ENCODE results near the gene ZNF439. TPM values are rescaled to one million over a fixed set of nuclear protein-coding genes. Genes with fewer than 3 reads are reported as not detected.
A peak's percentile ranks its signal among the peaks of the same experiment; 100 is the strongest.
"Not testable (repeated sequence)": the region's sequence is repeated elsewhere in the genome, so short reads cannot be mapped to it uniquely, and the experiment has no call there.

Gene ZNF439
- total and polyA plus RNA-seq, 3 donors from 2014 or later: 5.9 to 20.1 (median 17.1) TPM

DNA sequence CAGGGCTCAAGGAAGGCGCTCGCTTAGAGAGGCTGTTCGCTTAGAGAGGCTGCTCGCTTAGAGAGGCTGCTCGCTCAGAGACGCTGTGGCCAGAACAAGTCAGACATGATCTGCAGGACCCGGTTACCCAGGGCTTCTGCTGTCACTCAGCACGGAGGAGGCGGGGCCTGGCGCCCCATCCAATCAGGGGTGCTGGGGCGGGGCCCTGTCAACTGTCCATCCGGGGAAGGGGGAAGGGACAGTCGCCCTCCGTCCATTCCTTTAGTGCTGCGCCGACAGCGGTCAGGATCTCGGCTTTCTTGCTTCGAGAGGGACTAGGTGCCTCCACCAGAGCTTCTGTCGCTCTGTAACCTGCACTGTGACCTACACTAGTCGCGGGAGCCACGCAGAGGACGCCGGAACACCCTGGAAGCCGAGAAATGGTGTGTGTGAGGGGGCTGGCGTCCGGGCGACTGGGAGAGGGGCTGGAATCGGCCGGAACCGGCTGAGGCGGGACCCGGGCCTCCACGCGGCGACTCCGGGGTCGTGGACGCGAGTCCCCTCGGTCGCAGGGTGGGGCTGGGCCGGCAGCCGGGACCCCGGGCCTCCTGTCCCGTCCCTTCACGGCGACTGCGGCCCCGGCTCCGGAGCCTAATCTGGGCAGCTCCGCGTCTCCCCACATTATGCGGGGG, 34.4 kb upstream of the ZNF439 start, which contains the start of gene ZNF440:
Gene ZNF440 (plus strand): TSS at position 245 of the 671 bp plus-strand sequence. CDS start 175 bp downstream, at position 420.
- H3K27me3 ChIP-seq: no peaks in the 10 kb centered on the region
- intact Hi-C loops (cut with DNase I; ENCODE audit: low total_unique reads): no loop called here
- no peaks in the 10 kb centered on the region for H3K4me1 ChIP-seq
- H3K9me3 ChIP-seq: no peaks in the 10 kb centered on the region
- peak within 1 kb of the TSS; percentile 96 to 98 for H3K4me3 ChIP-seq
- WGBS, 2 donors: 0% methylated on average over 9 to 51 of the region's 55 CpGs
- peak within 1 kb of the TSS; percentile 86 for H3K27ac ChIP-seq
- peak; percentile 98 for DNase-seq
- no peaks in the 10 kb centered on the region for H3K36me3 ChIP-seq (ENCODE audit: low read depth, missing control alignments)
- peak; percentile 63 for TF ChIP-seq POLR2A (IDR thresholded peaks at IDR 0.05)
- TF ChIP-seq, protein P1, sequence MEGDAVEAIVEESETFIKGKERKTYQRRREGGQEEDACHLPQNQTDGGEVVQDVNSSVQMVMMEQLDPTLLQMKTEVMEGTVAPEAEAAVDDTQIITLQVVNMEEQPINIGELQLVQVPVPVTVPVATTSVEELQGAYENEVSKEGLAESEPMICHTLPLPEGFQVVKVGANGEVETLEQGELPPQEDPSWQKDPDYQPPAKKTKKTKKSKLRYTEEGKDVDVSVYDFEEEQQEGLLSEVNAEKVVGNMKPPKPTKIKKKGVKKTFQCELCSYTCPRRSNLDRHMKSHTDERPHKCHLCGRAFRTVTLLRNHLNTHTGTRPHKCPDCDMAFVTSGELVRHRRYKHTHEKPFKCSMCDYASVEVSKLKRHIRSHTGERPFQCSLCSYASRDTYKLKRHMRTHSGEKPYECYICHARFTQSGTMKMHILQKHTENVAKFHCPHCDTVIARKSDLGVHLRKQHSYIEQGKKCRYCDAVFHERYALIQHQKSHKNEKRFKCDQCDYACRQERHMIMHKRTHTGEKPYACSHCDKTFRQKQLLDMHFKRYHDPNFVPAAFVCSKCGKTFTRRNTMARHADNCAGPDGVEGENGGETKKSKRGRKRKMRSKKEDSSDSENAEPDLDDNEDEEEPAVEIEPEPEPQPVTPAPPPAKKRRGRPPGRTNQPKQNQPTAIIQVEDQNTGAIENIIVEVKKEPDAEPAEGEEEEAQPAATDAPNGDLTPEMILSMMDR (IDR thresholded peaks at IDR 0.05): no peak

DNA sequence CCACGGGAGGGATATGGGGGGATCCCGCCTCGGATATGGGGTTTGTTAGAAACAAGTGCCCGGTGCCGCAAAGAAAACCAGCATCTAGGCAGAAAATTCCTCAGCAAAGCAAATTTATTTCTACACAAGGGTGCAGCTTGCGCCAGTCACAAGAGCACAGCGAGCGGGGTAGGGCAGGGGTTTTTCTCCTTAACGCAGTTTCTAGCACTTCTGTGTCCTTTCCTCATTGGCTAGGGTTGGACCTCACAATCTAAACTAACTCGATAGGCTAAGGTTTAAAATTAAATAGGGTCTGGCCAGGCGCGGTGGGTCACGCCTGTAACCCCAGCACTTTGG, 33.9 kb upstream of the ZNF439 start:
- WGBS, 2 donors: 9 to 20% methylated on average over 13 of the region's 13 CpGs
- no peaks in the 10 kb centered on the region for H3K27me3 ChIP-seq
- intact Hi-C loops (cut with DNase I; ENCODE audit: low total_unique reads): no loop called here
- DNase-seq: no peak
- H3K27ac ChIP-seq: peak overlapping the region; percentile 86
- H3K9me3 ChIP-seq: no peaks in the 10 kb centered on the region
- no peaks in the 10 kb centered on the region for H3K36me3 ChIP-seq (ENCODE audit: low read depth, missing control alignments)
- no peak for TF ChIP-seq POLR2A (IDR thresholded peaks at IDR 0.05)
- TF ChIP-seq, protein P1 (IDR thresholded peaks at IDR 0.05): no peak
- H3K4me3 ChIP-seq: peak overlapping the region; percentile 96 to 98
- no peaks in the 10 kb centered on the region for H3K4me1 ChIP-seq

DNA sequence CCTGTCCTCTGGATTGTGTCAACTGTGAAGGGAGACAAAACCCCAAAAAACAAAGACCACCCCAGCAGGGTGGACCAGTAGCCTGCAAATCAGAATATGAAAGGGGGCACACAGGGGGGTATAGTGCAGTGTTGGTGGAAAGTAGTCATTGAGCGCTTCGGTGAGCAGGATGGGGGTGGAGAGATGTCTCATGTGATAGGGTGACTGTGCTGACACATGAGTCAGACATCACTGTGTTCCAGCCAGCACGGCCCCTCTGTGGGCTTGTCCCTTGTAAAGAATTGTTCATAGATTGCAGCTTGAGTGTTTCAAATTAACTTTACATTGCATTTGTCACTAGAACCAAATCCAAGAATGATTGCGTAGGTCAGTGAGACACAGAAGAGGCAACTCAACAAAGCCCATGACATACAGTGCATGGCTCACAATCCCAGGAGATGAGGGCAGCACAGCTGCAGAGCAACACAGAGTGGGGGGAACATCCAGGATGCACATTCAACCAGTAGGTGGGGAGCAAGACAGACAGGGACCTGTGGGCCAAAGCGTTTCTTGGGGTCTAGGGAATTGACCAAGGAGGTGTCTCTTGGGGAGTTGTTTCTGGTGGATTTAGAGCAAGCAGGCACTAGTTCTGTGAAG, 26.9 kb upstream of the ZNF439 start:
- H3K36me3 ChIP-seq (ENCODE audit: low read depth, missing control alignments): no peaks in the 10 kb centered on the region
- WGBS, 2 donors: 84 to 91% methylated on average over 5 of the region's 5 CpGs
- TF ChIP-seq, protein P1 (IDR thresholded peaks at IDR 0.05): no peak
- no peak for DNase-seq
- H3K9me3 ChIP-seq: no peaks in the 10 kb centered on the region
- no peak overlapping the region for H3K4me3 ChIP-seq
- H3K27me3 ChIP-seq: no peaks in the 10 kb centered on the region
- no peak overlapping the region for H3K27ac ChIP-seq
- intact Hi-C loops (cut with DNase I; ENCODE audit: low total_unique reads): no loop called here
- H3K4me1 ChIP-seq: no peaks in the 10 kb centered on the region

DNA sequence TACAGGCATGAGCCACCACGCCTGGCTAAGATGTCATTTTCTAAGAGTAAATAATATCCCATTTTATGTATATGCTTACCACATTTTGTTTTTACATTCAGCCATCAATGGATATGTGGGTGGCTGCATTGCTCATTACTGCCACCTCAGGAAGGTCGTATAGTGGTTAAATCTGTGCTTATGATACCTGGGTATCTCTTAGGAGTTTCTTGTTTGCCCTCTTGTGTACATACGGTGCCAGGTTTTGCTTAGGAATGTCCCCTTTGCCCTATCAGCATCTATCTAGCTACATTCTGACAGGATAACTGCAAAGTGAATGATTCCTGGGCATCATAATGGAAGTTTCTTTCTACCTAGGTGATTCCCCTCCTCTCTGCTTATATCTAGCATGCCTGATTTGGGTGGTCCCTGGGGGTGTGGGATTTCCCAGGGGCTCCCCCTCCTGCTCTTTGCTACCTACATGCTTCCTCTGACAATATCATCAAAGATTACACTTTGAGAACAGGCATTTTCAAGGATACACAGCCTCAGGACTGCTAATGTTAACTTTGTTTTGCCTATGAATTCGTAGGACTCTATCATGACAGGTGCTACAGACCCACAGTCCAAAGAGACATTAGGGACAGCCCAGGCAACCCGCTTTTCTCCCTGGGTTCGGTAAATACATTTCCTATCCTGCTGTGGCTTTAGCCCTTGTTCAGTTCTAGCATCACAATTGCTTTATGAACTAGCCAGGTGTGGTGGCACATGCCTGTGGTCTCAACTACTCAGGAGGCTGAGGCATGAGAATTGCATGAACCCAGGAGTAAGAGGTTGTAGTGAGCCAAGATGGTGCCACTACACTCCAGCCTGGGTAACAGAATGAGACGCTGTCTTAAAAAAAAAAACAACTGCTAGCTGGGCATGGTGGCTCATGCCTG, 19.3 kb upstream of the ZNF439 start:
- H3K4me3 ChIP-seq; H3K36me3 ChIP-seq (ENCODE audit: low read depth, missing control alignments); H3K9me3 ChIP-seq; DNase-seq; H3K27me3 ChIP-seq; intact Hi-C loops (cut with DNase I; ENCODE audit: low total_unique reads); H3K27ac ChIP-seq; H3K4me1 ChIP-seq: not testable (repeated sequence)
- 85 to 95% methylated on average over 7 of the region's 7 CpGs for WGBS, 2 donors

DNA sequence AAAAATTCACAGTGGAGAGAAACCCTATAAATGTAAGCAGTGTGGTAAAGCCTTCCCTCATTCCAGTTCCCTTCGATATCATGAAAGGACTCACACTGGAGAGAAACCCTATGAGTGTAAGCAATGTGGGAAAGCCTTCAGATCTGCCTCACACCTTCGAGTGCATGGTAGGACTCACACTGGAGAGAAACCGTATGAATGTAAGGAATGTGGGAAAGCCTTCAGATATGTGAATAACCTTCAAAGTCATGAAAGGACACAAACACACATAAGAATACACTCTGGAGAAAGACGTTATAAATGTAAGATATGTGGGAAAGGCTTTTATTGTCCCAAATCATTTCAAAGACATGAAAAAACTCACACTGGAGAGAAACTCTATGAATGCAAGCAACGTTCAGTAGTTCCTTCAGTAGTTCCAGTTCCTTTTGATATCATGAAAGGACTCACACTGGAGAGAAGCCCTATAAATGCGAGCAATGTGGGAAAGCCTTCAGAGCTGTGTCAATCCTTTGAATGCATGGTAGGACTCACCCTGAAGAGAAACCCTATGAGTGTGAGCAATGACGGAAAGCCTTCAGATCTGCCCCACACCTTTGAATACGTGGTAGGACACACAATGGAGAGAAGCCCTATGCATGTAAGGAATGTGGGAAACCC, 16.1 kb upstream of the ZNF439 start:
- intact Hi-C loops (cut with DNase I; ENCODE audit: low total_unique reads): no loop called here
- 93 to 94% methylated on average over 8 of the region's 8 CpGs for WGBS, 2 donors
- TF ChIP-seq, protein P1 (IDR thresholded peaks at IDR 0.05): no peak
- no peak for TF ChIP-seq POLR2A (IDR thresholded peaks at IDR 0.05)
- Histone ChIP-seq H3K9me3 (no peaks in the 10 kb centered on the region), H3K27me3 (no peaks in the 10 kb centered on the region), H3K4me3 (no peak overlapping the region), H3K4me1 (no peaks in the 10 kb centered on the region), H3K36me3 (ENCODE audit: low read depth, missing control alignments) (no peaks in the 10 kb centered on the region), H3K27ac (no peak overlapping the region)
- DNase-seq: no peak
